Parathyroid adenoma (tissue), 2 donors: ENCODE results near the gene SPSB2.

ENCODE experiments used
- H2AFZ ChIP-seq: fragments of 300-600 bp; sonication (generic); one replicate; pipeline ENCODE4 v1.7.0; 2017; ENCODE audit warnings: antibody characterized with exemption, mild to moderate bottlenecking
- H3K27ac ChIP-seq: fragments of 300-600 bp; sonication (generic); one replicate; pipeline ENCODE4 v1.7.0; 2017
- H3K27me3 ChIP-seq: fragments of 300-600 bp; sonication (generic); one replicate; pipeline ENCODE4 v1.7.0; 2017; ENCODE audit warnings: low read length; ENCODE audit not compliant: control insufficient read depth, insufficient read depth
- H3K36me3 ChIP-seq: fragments of 300-600 bp; sonication (generic); one replicate; pipeline ENCODE4 v1.7.0; 2017; ENCODE audit warnings: low read length; ENCODE audit not compliant: control insufficient read depth, insufficient read depth
- H3K4me1 ChIP-seq: fragments of 300-600 bp; sonication (generic); one replicate; pipeline ENCODE4 v1.7.0; 2017; ENCODE audit warnings: control low read depth
- H3K4me2 ChIP-seq: fragments of 300-600 bp; sonication (generic); one replicate; pipeline ENCODE4 v1.7.0; 2017; ENCODE audit warnings: low read length
- H3K4me3 ChIP-seq: fragments of 300-600 bp; sonication (generic); one replicate; pipeline ENCODE4 v1.7.0; 2017; ENCODE audit warnings: low read depth, low read length
- H3K79me2 ChIP-seq: fragments of 300-600 bp; sonication (generic); one replicate; pipeline ENCODE4 v1.7.0; 2017; ENCODE audit warnings: control low read depth
- H3K9ac ChIP-seq: fragments of 300-600 bp; sonication (generic); one replicate; pipeline ENCODE4 v1.7.0; 2017; ENCODE audit warnings: mild to moderate bottlenecking
- H3K9me3 ChIP-seq: fragments of 300-600 bp; sonication (generic); one replicate; pipeline ENCODE4 v1.7.0; 2017; ENCODE audit warnings: low read length; ENCODE audit not compliant: control insufficient read depth
- TF ChIP-seq, protein P1 (sequence below): fragments of 300-600 bp; sonication (generic); IDR thresholded peaks from one replicate; pipeline ENCODE4 v1.7.0; 2017; ENCODE audit warnings: antibody characterized with exemption, mild to moderate bottlenecking
- donor health status: primary hyperparathyroidism.

SPSB2 gene

DNA sequence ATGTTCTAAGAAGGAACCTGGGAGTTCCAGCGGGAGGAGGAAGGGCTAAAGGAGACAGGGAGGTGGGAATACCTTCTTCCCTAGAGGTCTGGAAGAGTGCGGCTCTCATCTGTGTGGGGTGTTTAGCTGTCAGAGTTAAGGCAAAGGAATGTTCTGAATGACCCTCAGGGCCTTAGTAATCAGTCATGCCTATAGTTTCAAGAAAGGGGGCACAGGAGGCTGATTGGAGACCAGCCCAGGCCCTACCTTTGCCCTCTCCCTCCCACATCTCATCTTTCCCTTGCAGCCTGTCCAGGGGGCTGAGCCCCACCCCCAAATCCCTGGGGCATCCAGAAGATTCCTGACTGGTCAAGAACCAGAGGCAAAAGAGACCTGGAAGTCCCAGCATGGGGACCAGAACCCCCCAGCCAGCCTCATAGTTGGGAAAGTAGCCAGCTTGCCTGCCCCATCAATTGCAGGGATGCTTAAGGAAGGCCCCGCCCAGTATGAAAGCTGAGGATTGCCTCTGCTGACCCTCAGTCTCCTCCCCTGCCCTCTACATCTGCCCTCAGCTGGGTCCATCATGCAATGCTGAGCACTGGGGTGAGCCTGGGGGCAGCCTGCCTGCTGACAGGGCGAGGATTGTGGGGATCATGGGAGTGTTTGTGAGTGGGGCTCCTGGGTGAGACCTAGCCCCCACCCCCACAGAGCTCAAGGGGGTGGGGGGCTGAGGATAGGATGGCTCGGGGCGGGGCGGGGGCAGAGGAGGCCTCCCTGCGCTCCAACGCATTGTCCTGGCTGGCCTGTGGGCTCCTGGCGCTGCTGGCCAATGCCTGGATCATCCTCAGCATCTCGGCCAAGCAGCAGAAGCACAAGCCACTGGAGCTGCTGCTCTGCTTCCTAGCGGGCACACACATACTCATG, 49.7 kb downstream of the SPSB2 start:
- Histone ChIP-seq H3K4me1 (peaks cover 16% of the 10 kb centered on the region), H3K79me2 (no peaks in the 10 kb centered on the region), H3K27me3 (no peaks in the 10 kb centered on the region), H3K9ac (no peak overlapping the region), H3K36me3 (no peaks in the 10 kb centered on the region), H3K27ac (no peak overlapping the region), H3K4me2 (no peak overlapping the region), H3K4me3 (no peak overlapping the region), H3K9me3 (no peaks in the 10 kb centered on the region), H2AFZ (no peak overlapping the region)
- TF ChIP-seq, protein P1, sequence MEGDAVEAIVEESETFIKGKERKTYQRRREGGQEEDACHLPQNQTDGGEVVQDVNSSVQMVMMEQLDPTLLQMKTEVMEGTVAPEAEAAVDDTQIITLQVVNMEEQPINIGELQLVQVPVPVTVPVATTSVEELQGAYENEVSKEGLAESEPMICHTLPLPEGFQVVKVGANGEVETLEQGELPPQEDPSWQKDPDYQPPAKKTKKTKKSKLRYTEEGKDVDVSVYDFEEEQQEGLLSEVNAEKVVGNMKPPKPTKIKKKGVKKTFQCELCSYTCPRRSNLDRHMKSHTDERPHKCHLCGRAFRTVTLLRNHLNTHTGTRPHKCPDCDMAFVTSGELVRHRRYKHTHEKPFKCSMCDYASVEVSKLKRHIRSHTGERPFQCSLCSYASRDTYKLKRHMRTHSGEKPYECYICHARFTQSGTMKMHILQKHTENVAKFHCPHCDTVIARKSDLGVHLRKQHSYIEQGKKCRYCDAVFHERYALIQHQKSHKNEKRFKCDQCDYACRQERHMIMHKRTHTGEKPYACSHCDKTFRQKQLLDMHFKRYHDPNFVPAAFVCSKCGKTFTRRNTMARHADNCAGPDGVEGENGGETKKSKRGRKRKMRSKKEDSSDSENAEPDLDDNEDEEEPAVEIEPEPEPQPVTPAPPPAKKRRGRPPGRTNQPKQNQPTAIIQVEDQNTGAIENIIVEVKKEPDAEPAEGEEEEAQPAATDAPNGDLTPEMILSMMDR: no peak

DNA sequence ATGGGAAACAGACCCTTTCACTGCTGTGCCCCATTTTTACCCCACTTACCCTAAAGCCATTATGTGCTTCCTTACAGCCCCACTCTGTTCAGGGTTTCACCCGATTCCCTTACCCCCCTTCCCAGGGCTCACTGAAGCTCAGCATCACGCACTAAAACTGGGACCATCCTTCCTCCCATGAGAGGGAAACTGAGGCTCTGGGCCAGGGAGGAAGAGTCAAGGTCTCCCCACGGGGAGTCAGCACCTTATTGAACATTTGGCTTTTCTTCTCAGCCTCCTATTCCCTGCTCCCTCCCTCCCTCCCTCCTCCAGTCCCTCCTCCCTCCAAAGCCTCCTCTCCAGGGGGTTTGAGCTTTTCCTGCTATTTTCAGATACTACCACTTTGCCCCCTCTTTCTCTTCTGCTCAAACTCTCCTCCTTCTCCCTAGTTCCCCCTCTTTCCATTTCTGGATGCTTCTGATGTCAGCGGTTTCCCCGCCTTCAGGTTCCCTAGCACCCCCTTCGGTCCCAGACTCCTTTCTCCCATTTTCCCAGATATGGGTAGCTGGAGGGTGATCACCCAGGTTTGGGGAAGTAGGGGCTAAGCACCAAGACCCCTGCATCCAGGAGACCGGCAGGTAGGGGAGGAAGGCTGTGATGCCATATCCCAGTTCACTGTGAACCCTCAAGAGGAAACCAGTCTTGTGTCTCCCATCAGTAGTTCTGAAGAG, 50.5 kb downstream of the SPSB2 start:
- H3K9me3 ChIP-seq: no peaks in the 10 kb centered on the region
- no peak overlapping the region for H3K27ac ChIP-seq
- H2AFZ ChIP-seq: no peak overlapping the region
- no peaks in the 10 kb centered on the region for H3K27me3 ChIP-seq
- H3K9ac ChIP-seq: no peak overlapping the region
- TF ChIP-seq, protein P1: no peak
- H3K4me1 ChIP-seq: peaks cover 16% of the 10 kb centered on the region
- H3K4me3 ChIP-seq: peak overlapping the region; percentile 69
- no peaks in the 10 kb centered on the region for H3K79me2 ChIP-seq
- no peaks in the 10 kb centered on the region for H3K36me3 ChIP-seq
- H3K4me2 ChIP-seq: peak overlapping the region; percentile 86

DNA sequence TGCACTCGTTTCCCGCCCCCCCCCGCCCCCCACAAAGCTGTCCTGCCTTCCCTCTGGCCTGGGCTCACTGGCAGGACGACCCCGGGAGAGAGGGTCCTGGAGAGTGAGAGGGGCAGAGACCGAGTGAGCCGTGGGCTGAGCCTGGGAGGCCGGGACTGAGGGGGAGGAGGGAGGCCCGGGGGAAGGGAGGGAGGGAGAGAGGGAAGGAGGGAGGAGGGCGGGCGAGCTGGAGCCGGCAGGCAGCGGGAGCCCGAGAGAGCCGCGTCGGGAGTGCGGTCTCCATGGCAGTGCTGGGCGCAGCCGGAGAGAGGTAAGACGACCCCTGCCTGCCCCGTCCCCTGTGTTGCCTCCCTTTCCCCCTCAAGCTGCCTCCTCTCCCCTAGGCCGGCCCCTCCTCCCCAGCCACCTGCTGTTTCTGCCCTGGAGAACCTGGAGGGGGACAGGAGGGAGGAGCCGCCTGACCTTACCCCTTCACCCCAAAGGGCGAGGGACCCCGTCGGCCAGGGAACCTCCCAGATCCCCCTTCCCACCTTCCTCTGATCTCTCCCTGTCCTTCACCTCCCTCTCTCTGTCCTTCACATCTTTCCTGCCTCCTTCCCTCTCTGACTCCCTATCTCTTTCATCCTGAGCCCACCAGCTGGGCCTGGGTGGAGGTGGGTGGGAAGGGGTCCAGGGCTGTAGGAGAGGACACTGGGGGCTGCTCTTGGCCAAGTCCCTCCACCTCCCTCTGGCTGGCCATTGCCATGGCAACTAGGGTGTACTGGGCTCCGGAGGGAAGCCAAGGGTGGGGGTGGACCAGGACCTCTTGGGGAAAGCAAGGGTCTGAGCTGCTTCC, 51.3 kb downstream of the SPSB2 start, which contains the start of gene GPR162:
TSS of gene GPR162 (plus strand) at position 231 of the 835 bp plus-strand sequence. CDS start 2,078 bp downstream, outside the sequence.
- Histone ChIP-seq H2AFZ (peak within 1 kb of the TSS; percentile 70), H3K4me2 (peak within 1 kb of the TSS; percentile 86), H3K36me3 (no peaks in the 10 kb centered on the region), H3K9ac (no peak within 1 kb of the TSS), H3K9me3 (no peaks in the 10 kb centered on the region), H3K4me1 (peaks cover 8% of the 10 kb centered on the region), H3K79me2 (no peaks in the 10 kb centered on the region), H3K27me3 (no peaks in the 10 kb centered on the region), H3K27ac (peak within 1 kb of the TSS; percentile 31), H3K4me3 (peak within 1 kb of the TSS; percentile 69)
- TF ChIP-seq, protein P1: no peak
